KG1 (cell line): ENCODE data around the gene CFAP161.
A peak's percentile ranks its signal among the peaks of the same experiment; 100 is the strongest.

Experiments used
- DNase-seq: peaks from one replicate; lab custom pipeline; 2025; lab: John Stamatoyannopoulos, UW

Gene CFAP161, protein sequence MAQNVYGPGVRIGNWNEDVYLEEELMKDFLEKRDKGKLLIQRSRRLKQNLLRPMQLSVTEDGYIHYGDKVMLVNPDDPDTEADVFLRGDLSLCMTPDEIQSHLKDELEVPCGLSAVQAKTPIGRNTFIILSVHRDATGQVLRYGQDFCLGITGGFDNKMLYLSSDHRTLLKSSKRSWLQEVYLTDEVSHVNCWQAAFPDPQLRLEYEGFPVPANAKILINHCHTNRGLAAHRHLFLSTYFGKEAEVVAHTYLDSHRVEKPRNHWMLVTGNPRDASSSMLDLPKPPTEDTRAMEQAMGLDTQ

DNA sequence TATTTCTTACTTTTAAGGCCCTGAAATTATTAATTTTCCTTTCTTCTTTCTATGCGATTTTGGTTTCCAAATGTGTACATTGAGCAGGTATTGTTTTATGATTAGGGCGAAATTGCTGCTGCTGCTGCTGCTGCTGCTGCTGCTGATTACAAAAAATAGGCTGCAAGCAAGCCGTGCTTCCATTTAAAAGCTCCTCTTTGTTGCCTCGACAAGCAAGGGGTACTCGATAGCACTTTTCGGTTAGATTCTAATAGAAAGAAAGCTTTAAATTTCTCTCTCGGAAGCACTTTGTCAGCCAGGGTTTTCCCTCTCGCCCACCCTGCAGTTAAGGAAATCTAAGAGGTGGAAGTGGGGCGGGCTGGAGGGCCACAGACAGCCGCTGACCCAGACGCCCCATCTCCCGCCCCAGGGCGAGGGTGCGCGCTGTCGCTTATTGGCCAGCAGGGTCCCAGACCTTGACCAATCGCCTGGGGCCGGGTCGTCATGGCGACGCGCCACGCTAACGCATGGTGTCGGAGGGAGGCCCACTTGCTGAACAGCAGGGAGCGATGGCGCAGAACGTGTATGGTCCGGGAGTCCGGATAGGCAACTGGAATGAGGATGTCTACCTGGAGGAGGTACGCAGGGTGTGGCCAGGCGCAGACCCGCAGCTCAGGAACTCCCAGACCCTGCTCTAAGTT is at the start of gene CFAP161:
Gene CFAP161, plus strand, starts transcription at position 489 of the 680 bp plus-strand sequence. Its CDS starts 60 bp downstream, at position 549.
- DNase-seq = no peak

DNA sequence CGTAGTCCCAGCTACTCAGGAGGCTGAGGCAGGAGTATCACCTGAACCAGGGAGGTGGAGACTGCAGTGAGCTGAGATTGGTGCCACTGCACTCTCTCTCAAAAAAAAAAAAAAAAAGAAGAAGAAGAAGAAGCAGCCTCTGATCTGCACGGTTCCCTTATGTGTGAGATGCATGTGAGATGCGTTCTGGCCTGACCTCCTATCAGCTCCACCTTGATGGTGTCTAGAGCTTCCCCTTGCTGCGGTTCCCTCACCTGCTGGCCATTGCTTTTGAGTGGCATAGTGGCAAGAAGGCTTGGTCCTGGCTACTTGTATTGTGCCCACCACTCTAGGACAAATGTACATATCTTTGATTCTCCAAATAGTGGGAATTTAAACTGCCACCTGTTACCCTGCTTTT is 49.4 kb upstream of the CFAP161 start:
- no peak for DNase-seq

DNA sequence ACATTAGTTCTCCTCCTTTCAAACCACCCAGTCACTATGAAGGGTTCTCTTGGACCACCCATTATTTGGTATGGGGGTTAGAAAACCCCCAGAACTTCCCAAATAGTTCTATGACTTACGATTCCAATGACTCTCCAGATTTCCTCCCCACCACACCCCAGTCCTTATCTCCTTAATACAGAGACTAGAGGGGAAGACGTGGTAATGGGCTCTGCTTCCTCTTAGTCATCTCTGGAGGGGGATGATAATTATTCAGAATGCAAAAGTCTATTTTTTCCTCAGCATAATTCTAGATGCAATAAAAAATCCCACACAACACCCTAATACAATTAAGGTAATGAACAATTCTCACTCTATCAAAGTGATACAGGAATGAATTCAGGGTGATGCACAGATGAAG is 48.9 kb upstream of the CFAP161 start:
- no peak for DNase-seq

DNA sequence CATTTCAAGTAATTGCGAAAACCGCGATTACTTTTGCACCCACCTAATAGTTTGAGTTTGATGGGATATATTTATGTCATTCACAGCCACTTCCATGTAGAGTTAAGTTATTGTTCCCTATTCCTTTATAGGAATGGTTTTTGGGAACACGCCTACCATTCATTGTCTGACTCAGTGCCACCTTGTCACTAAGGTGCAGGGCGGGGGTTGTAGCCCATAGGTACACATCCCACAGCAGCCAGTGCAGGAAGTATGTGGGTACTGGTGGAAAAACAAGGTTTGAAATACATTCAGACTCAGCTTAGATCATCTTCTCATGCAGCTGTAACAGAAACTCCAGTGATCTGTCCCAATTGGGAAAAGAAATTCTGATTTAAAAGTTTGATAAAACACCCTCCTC is 48.2 kb upstream of the CFAP161 start:
- DNase-seq = no peak

DNA sequence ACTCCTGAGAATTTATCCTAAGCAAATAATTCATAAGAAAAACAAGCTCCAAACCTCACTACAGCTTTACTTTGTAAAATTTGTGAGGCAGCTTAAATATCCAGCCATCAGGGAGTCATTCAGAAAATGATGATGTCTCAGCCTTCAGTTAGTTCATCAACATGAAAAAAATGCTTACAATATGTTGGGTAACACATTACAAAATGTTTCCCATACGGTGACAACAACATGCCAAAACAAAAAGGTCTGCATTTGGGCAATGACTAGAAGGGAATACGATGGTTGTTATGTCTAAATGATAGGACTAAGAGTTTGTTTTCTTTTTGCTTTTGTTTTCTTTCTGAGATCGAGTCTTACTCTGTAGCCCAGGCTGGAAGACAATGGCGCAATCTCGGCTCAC is 47.0 kb upstream of the CFAP161 start:
- no peak for DNase-seq

DNA sequence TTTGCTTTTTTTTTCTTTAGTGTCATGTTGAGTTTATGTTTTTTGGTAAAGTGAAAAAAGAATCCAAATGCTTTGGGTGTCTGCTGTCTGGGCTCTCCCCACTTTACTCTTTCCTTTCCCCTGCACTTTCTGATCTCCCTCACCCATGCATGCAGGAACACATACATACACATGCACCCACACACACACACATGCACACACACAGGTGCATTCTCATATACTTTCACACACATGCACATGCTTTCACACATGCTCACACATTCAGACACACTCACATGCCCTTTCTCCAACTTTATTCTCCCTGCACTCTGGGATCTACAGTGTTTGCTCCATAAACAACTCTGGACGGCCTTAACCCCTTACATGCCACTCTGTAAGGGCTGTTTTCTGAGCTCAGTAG is 46.4 kb upstream of the CFAP161 start:
- DNase-seq = no peak

DNA sequence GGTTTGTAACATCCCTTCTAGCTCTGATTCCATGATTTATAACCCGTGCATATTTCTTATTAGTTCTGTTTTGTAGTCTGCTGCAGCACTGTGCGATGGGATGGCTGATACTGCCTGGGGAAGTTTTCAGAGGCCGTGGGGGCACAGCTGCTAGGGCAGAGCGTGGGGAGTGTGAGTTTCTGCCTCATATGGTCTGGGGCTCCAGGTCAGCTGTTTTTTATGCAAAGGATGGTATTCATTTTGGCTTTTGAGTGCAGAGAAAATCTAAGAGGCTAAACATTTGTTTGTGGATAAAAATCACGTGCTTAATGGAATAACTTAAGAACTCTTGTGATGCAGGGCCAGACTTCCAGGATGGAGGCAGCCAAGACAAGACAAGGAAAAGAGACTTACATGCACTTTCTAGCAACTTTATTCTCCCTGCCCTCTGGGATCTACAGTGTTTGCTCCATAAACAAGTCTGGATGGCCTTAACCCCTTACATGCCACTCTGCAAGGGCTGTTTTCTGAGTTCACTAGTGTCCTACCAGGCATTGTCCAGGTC is 45.5 kb upstream of the CFAP161 start:
- no peak for DNase-seq

DNA sequence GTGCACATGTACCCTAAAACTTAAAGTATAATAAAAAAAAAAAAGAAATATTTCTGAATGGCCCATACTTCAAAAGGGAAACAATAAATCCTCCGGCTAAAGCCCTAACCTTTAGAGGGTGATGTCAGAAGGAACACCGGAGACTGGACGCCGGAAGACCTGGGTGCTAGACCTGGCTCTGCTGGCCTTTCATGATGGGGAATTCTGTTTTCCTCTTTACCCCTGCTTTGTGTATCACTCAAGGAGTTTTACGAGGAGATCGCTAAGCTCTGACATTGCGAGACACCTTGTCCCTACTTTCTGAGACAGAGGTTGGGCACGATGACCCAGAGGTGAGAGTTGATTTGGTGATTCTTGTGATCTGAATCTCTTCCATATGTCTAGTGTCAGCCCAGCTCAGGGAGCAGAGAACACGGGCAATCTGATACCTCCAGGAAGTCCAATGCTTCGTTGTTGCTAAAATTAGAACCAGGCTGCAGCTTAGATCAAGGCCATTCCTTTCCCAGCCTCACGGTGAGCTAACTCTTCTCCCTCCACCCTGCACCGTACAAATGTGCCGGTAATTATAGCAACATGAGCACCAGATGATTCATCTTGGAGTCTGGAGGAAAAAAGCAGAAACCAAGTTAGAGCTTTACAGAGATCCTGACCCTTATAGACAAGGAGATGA is 42.0 kb upstream of the CFAP161 start:
- no peak for DNase-seq

DNA sequence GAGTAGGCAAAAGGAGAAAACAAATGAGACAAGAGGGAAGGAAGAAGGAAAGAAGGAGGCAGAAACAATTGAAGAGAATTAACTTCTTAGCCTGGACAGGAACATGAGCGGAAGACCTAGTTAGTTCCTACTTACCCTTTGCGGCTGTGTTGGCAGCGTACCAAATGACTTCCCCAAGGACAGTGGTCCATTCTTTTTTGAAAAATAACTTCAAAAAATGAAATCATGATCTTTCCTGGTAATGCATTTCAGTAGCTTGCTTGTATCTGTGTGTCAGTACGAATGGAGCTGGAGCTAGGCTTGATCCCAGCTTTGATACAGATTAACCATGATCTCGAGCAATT is 41.5 kb upstream of the CFAP161 start:
- no peak for DNase-seq

DNA sequence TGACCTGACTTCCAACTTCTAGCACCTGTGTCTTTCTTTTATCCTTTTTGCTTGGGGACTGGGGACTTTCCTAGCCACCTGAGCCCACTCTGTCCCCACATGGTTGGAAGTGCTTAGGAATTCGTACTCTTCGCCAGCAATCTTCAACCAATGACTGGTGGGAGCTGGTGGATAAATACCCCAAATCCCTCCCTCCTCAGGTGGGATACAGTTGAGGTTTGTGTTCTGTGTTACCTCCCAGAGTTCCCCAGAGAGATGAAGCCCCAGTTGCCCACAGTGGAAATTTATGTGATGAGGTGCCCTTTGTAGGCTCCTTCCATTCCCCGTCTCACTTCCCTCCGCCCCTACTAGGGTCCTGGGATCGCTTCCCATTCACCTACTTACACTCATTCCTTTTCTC is 40.1 kb upstream of the CFAP161 start:
- DNase-seq = no peak

DNA sequence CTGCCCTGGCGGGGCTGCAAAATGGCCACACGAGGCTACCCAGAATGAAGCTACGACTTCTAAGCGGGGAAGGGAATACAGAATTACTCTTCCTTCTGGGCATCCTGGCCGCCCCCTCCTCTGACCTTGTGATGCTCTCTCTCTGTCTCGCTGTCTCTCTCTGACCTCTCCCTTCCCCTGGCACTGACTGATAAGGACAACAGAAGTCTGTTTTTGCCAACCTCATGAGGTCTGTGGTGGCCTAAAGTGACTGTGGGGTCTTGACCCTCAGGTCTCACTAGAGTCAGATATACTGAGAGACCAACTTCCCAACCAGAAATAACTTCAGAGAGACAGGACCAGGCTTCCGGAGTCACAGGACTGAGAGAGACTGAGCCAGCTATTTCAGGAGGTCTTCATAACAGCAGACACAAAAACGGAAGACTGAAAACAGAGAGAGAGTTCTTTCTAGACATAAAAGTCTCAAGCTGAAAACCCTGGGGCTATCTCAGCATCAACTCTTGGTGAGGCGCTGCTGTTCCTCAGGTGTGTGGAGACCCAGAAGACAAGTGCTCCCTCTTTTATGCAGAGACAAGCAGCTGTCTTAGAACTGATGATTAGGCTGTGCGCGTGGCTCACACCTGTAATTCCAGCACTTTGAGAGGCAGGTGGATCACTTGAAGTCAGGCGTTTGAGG is 38.2 kb upstream of the CFAP161 start:
- DNase-seq = no peak

DNA sequence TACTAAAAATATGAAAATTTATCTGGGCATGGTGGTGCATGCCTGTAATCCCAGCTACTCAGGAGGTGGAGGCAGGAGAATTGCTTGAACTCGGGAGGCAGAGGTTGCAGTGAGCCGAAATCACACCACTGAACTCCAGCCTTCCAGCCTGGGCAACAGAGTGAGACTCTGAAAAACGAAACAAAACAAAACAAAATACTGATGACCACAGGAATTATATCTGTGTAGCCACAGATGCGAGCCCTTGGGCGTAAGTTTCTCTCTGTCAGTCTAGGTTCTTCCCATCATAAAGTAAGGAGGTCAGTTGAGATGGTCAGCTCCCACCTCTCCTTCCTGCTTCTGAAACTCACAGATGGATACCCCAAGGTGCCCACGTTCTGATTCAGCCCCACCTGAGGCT is 37.7 kb upstream of the CFAP161 start:
- no peak for DNase-seq

DNA sequence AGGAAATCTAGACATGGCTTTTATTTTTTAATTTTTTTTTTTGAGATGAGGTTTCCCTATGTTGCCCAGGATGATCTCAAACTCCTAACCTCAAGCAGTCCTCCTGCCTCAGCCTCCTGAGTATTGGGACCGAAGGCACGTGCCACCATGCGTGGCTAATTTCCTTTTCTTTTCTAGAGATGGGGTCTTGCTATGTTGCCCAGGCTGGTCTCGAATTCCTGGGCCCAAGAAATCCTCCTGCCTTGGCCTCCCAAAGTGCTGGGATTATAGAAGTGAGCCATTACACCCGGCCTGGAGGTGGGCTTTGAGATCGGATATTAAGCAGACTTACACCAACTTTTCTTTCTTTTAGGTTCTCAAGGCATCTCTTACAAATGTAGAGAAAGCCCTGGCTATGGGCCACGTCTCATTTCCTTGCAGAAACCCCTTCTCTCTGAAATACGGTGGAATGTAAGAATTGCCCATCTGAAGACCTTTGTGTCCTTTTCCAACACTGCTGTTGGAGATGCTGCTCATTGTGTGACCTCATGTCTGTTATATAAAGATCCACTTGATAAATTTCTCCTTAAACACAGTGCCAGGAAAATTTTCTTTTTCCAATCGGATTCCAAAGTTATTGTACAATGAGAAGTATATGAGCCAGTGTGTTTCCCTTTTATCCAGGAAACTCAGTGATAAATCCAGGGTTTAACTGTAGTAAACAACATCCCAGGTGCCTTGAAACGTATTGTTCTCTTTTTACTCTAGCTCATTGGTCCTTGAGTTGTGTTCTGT is 36.8 kb upstream of the CFAP161 start:
- DNase-seq = no peak

DNA sequence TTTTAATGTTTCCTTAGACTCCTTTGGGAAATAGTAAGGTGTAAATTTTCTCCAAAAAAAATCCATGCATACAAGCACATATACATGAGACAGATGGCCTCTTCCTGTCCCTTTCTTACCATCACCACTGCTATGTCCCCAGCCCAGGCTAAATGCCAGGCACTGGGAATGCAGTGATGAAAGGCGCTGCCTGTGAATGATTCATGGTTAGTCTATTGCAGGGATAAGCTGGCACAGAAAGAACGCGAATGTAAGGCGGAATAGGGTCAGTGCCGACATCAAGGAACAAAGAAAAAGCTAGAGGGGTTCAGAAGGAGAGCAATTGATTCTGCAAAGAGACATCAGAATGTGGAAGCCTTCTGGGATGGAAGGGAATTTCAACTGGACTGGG is 36.2 kb upstream of the CFAP161 start:
- no peak for DNase-seq

DNA sequence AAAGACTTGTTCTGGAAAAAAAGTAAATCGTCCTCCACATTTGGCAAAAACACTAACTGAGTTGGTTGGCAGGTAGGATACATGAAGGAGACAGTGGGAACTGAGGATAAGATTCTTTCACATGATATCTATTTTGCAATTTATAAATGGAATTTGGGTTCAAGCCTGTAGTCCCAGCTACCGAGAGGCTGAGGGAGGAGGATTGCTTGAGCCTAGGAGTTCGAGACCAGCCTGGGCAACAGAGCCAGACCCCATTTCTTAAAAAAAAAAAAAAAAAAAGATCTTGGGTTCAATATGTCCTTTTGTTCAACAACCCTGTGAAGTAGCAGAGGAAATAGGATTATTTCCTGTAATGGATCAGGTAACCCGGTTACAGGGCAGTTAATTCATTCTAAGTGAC is 35.7 kb upstream of the CFAP161 start:
- no peak for DNase-seq

DNA sequence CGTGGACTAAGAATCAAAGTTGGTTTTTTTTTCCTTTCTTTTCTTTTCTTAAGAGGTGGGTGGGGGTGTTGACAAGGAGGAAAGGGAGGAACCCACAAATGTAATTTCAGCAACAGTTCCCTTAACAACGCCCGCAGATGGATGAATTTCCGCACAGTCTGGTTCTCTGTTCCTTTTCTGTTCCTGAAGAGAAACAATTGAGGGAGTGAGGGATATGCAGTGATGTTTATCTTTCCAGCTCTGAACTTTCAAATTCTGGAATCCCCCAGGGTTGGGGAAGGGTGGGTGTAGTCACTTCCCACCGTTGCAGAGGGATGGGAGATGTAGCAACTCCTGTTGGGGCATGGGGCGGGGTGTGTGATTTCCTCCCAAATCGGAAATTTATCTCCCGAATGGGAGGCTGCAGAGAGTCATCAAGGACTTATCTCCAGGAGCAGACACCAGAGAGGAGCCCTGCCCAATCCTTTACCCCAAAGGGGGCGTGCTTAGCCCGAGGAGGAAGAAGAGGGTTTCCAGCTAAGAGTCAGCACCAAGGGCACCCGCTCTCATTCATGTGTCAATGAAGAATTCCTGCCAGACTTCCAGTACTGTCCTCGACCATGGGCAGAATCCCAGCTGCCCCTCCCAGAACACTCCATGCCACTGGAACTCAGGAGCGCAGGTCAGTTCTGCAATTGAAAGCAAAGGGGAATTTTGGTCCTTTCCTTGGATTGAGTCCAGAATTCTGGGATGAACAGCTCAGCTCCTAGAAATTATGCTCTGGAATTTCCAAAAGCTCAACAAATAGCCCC is 35.0 kb upstream of the CFAP161 start:
- DNase-seq = peak; percentile 39

DNA sequence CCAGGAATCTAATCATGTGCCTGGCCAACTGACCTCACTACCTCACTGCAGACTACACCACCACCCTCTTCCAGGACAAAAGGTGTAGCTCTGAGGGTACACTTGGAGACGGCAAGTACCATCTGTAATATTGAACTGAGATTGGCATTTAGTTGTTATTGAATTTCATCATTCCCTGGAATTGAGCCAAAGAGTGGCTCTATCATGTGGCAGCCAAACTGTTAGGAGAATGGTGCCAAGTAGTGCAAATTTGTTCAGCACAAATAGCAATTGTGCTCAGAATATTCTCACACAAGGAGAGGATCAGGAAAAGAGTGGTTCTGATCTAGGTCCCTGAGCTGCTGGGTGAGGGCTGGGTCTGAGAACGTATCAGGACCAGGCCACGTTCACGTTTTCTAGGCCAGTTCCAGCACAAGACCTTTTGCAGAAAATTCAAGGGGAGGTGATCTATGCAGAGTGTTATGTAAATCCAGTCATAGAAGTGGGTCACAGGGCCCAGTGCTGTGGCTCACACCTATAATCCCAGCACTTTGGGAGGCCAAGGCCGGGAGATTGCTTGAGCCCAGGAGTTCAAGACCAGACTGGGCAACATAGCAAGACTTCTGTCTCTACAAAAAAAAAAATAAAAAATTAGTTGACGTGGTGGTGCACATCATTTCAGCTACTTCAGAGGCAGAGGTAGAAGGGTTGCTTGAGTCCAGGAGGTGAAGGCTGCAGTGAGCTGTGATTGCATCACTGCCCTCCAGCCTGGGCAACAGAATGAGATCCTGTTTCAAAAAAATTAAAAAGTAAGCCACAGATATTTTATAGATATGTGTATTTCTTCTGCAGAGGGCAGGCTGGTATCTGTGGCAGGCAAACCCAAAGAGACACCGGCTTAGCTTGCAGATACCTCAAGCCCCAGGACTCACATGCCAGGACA is 31.9 kb upstream of the CFAP161 start:
- DNase-seq = no peak

DNA sequence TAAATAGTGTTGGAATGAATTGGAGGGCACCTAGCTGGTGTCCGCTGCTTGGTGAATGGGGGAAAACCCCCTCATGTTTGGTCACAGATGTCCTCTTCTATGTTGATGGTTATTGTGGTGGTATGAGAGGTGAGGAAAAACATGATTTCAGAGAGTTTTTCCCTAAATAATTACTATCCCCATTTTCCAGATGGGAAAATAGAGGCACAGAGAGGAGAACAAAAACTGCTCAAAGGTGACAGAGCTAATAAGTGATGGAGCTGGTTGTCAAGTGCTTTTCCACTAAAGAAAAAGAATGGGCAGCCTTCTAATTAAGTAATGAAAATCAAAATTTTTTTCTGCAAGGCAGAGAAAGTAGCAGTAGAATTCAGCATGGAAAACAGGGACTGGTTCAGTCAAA is 30.2 kb upstream of the CFAP161 start:
- DNase-seq = no peak

DNA sequence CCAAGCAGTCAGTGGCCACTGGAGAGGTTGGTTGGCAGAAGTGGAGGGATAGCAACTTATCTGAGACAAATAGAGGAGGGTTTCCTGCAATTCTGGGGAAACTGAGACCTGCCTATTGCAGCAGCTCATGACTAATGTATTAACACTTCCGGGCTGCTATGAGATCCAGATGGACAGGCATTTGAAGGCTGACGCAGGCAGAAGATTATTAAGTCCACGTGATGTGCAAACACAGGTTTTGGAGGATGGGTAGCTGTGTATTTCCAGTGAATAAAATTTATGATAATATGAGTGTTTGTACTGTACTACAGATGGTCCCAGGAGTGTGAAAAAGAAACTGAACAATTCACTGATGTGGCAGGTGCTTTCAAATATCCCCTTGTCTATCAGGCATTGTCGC is 28.5 kb upstream of the CFAP161 start:
- no peak for DNase-seq

DNA sequence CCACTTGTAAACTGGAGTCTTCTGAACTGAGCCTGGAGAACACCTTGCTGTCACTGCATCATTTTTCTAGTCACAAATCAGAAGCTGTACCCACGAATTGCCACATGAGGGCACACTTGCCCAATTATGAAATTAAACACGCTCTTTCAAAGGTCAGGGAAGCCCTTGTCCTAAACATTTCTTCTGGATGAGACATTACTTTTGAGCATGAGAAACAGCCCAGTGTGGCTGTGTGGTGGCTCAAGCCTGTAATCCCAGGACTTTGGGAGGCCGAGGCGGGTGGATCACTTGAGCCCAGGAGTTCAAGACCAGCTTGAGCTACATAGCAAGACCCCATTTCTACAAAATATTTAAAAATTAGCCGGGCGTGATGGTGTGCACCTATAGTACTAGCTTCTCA is 27.5 kb upstream of the CFAP161 start:
- peak; percentile 56 for DNase-seq
